GM21717 (cell line): Measurements from ENCODE around the gene ZYX.
"Not testable (repeated sequence)": the region's sequence is repeated elsewhere in the genome, so short reads cannot be mapped to it uniquely, and the experiment has no call there.

ENCODE experiments used
- ATAC-seq: cut with Tn5 transposase; IDR thresholded peaks from one replicate; pipeline ENCODE4 v1.9.1; 2021; ENCODE audit warnings: mild to moderate bottlenecking, moderate library complexity; ENCODE audit not compliant: unreplicated experiment

The ZYX gene

GRCh38 chr7:143396625-143397556 lies 15.7 kb downstream of the ZYX start:
- no peak for ATAC-seq

- no peak for ATAC-seq
These were observed 16.8 kb downstream of the ZYX start for GRCh38 chr7:143397710-143398530.

GRCh38 chr7:143398616-143399015 lies 17.5 kb downstream of the ZYX start:
- ATAC-seq: no peak

GRCh38 chr7:143399151-143399550 lies 18.0 kb downstream of the ZYX start:
- no peak for ATAC-seq

- no peak for ATAC-seq
These were observed 18.5 kb downstream of the ZYX start for GRCh38 chr7:143399642-143400041.

GRCh38 chr7:143401265-143401664 lies 20.1 kb downstream of the ZYX start:
- no peak for ATAC-seq

GRCh38 chr7:143402233-143402632 lies 21.1 kb downstream of the ZYX start:
- not testable (repeated sequence) for ATAC-seq

- ATAC-seq: no peak
These were observed 24.2 kb downstream of the ZYX start for GRCh38 chr7:143405173-143406001.

GRCh38 chr7:143406002-143406357 lies 24.8 kb downstream of the ZYX start:
- no peak for ATAC-seq

GRCh38 chr7:143407287-143408251 lies 26.4 kb downstream of the ZYX start:
- ATAC-seq: no peak

- ATAC-seq: no peak
These were observed 27.1 kb downstream of the ZYX start for GRCh38 chr7:143408252-143408685.

GRCh38 chr7:143408686-143409561 lies 27.8 kb downstream of the ZYX start, which contains the start of gene EPHA1:
EPHA1 (minus strand) TSS chr7:143408856; CDS start chr7:143408805, 51 bp downstream.
- ATAC-seq: no peak

- no peak for ATAC-seq
These were observed 29.4 kb downstream of the ZYX start for GRCh38 chr7:143410521-143411004.

- no peak for ATAC-seq
These were observed 31.0 kb downstream of the ZYX start for GRCh38 chr7:143411976-143412708.

- ATAC-seq: no peak
These were observed 32.0 kb downstream of the ZYX start for GRCh38 chr7:143413123-143413522.

- not testable (repeated sequence) for ATAC-seq
These were observed 34.1 kb downstream of the ZYX start for GRCh38 chr7:143415209-143415608.

- no peak for ATAC-seq
These were observed 34.7 kb downstream of the ZYX start for GRCh38 chr7:143415742-143416397.
